ENCODE results near the gene PIGC.

The PIGC gene

DNA sequence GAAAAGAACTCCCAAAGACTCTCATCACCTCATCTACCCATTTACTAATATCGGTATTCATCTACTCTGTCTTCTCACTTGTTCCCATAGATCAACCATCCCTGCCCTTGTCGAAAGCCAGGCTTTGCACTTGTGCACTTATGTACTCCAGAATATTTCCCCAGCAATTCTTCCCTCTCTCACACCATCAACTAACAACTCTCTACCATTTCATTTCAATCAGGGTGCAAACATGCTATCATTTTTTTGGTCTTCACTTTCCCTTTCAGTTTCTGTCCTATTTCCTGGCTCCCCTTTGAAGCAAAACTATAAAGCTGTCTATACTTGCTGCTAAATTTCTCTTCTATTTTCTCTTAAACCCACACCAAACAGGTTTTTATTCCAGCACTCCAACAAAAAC is 16.7 kb downstream of the PIGC start:
- no peak for DNase-seq

DNA sequence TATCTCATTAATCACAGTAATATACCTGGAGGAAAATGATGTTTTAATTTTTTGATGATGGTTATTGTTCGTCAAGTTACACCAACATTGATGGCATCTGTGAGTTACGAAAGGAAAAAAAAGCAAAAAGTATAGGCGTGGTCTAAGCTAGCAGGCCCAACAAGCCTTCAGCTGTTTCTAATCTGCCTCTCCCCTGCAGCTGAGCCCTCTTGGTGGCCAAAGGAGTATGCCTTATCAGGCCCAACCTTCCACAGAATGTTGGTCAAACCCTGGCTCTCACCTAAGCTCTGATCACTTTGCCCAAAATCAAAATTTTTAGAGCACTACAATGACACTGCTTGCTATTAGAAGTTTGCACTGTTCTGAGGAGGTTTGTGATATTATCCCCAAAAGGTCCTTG is 18.5 kb downstream of the PIGC start:
- no peak for DNase-seq

DNA sequence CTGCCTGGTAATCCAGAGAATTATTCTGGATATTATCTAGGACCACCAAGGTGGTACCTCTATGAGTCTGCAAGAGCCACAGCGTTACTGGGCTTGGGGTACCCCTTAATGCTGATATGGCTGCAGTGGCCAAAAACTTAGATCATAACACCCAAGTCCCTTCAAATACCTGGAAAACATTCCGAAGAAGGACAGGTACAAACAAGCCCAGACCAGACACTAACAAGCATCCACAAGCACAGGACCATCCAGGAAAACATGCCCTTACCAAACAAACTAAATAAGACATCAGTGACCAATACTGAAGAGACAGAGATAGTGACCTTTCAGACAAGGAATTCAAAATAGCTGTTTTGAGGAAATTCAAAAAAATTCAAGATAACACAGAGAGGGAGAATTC is 20.5 kb downstream of the PIGC start:
- no peak for DNase-seq

DNA sequence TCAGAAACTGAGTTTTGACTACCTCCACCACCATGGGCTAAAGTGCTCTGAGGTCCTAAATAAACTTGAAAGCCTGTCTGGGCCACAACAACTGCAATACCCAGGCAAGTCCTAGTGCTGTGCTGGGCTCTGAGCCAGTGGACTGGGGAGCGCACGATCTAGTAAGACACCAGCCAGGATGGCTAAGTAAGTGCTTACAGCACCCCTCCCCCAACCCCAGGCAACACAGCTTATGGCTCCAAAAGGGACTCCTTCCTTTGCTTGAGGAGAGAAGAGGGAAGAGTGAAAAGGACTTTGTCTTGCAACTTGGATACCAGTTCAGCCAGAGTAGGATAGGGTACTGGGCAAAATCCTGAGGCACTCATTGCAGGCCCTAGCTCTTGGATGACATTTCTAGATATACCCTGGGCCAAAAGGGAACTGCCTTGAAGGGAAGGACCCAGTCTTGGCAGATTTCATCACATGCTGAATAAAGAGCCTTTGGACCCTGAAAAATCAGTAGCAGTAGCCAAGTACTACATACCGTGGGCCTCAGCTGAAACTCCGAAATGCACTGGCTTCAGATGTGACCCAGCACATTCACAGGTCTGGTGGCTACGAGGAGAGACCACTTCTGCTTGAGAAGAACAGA is 21.8 kb downstream of the PIGC start:
- DNase-seq, result no peak

DNA sequence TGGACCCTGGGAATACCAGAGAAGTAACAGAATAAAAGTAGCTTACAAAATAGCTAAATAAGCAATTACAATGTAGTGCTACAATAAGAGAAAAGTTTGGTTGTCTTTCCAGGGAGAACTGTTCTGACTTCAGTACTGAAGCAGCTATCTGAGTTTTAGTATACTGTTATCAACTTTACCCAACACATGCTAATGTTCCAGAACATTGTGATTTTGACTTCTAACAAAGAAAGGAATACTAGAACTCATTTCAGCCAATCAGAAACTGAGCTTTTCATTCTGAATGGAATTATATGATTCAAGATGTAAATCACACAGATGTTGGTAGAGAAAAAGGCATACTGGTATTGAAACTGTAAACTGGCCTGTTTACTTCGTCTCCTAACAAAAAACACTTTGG is 23.5 kb downstream of the PIGC start, which contains the start of gene C1orf105:
C1orf105 (plus strand) TSS at position 301 of the 400 bp plus-strand sequence. CDS start 201 bp downstream, outside the sequence.
- no peak for DNase-seq

DNA sequence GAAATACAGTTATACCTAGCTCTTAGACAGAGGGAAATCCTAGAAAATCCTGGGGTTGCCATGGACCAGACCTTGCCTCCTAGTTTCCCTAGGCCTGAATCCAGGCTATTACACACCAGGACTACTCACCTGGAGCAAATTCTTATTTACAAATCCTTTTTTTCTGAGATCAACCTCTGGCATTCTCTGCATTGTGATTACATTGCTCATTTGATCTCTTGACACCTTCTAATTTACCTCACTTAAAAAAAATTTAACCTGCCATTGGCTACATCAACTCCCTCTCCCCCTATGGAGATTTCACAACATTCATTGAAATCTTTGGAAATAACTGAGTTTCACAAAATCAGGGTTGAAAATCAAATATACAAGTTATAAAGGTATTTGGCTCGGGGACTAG is 26.3 kb downstream of the PIGC start:
- no peak for DNase-seq

DNA sequence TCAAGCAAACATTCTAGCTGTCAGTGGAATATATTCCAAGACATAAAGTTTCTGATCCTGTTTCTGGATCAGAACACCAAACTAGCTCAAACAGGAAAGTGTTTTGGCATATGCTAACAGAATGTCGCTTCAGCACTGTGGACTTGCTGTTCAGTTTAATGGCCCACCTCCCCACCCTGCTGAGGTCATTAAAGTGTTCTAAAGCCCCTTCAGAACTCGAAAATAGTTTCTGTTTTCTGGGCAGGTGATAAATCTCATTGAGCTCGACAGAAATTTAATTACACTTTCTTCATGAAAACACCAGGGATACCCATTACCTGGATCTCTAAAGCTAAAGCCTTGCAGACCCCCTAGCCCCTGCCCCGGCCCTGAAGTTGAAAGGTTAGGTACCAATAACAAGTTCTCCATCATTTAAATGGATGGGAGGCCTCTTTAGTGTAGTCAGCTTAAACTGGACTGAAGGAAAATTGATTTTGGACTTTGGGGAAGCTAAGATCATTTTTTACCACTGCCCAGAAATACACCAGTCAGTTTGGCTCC is 27.3 kb downstream of the PIGC start:
- DNase-seq, result no peak

DNA sequence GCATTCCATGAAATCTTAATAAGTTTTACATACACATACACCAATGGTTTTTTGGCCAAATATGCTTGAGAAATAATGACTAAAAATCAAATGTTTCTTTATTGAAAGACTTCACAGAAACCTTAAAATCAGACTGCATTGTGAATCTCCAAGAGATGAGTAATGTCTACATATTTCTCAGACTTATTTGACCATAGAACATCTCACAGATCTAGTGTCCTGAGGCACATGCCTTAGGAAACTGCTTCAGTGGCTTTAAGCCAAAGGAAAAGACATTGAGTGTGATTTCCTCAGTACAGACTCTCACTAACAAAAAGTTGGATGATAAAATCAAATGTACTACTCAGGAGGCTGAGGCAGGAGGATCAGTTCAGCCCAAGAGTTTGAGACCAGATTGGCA is 29.5 kb downstream of the PIGC start:
- DNase-seq, result no peak

DNA sequence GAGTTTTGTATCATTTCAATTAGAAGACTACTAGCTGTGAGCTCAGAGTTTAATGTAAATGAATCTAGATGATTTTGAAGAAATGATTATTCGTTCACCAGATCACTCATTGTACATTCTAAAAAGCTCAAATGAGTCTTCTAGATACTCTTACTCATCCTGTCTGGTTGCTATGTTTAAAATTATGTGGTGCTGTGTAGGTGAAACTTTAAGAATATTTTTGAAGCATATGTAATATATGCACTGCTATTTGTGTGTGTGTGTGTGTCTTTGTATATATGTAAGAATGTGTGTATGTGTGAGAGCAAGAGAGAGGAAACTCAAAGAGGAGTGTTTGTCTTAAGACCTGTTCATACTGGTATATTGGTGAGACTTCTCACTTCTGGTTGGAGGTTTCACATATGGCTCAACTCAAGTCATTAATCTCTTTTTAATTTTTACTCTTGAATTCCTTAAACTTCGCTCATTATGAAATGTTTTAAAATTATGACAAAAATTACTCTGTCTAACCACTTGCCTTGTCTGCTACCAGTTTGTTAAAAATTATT is 32.0 kb downstream of the PIGC start:
- no peak for DNase-seq

DNA sequence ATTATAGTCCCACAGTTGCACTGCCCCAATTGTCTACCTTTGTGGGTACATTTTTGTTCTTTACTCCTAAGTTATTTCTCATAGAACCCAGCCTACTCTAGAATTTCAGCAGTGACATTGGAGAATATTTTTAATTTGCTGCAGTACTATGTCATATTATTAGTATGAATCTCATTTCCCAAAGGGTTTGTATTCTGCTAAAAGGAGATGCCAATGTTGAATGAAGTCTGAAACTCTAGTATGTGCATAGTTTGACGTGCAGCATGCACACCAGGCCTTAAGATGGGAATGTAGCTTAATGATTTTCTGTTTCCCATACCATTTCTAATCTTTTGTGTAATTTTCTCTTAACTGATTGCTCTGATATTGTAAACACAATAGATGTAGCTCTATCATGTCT is 33.8 kb downstream of the PIGC start:
- no peak for DNase-seq

DNA sequence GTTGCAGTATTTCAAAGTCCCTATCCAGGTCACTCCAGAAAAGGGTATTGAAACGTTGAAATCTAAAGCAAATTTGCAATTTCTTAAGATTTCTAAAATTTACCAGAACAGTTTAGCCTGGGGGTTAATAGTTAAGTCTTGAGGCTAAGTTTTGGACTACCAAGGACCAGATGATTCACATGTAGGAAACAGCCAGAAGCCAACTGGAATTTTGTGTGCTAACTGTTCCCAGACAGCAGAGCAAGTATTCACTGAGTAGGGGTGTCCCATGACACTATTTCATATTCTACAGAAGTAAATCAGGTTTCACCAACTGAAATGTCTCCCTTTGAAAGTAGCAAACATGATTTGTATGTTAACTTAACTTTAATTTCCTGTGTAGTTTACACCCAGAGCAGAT is 34.9 kb downstream of the PIGC start:
- DNase-seq, result no peak

DNA sequence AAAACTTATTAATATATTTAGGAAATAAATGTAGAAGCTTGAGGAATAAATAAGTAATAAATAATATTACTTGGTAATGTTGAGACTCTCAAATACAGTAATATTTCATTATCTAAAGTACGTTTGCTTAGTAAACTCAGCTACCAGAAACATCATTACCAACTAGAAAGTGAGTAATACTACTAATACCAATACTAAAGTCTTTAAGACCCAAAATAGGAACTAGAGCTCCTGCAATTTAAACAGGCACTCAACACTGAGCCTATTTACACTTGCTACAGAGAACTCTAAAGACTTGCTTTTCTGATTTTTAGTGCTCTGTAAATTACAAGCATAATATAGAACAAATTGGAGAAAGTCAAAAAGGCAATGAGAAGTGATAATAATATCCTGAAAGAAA is 36.9 kb downstream of the PIGC start:
- DNase-seq, result no peak

DNA sequence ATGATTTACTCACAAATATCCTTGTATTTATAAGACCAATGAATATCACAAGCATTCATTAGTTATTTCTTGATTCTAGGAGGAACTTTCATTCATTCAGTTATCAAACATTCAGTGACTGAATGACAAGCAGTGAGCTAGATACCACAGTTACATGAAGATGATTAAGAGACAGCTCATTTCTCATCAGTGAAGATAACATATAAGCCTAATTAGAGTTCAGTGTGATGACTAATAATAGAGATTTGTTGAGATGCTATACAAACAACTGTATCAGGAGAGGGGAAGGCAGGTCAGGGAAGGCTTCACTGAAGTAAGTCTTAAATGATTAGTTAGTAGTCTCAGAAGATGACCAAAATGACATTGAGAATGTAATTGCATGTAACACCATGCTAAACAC is 38.0 kb downstream of the PIGC start:
- no peak for DNase-seq

DNA sequence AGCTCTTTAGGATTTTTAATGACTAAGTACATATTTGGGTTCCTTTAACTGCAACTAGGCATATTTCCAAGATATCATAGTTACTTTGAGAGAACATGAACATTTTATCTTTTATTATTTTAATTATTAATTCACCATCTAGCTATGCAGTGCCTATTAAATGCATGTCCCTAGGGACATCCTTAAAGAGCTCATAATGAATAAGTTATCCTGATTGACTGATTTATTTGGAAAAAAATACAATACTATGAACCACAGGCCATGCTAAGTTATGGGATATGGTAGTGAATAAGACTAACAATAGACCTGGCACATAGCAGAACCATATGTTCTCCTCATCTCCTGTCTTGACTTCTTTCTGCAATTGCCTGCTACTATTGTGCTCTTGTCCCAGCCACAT is 39.7 kb downstream of the PIGC start:
- no peak for DNase-seq

DNA sequence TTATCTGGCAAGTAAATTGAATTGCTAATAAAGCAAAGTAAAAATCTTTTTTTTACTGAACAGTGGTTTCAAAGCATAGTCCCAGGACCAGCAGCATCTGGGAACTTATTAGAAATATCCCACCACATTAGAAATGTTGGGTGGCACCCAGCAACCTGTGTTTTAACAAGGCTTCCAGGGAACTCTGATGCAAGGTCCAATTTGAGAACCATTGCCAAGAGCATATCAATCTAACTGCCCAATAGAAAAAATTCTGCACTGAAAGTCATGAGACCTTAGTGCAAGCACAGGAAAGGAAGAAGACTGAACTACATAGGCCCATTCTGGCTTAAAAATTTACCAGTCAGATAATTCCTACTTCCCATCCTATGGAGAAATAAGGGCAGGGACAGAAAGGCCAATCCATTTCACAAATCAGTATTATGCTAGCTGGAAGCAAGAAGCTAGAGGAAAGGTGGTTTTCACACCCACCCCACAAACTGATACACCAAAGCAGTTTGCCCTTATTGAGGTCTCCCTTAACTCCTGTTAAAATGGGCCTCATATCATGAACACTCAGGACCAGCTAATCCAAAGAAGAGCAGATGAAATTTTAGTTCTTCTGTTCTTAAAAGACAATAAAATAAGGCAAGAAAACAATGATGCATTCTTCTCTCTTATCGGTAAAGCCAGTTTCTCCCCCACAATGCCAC is 40.8 kb downstream of the PIGC start:
- no peak for DNase-seq

DNA sequence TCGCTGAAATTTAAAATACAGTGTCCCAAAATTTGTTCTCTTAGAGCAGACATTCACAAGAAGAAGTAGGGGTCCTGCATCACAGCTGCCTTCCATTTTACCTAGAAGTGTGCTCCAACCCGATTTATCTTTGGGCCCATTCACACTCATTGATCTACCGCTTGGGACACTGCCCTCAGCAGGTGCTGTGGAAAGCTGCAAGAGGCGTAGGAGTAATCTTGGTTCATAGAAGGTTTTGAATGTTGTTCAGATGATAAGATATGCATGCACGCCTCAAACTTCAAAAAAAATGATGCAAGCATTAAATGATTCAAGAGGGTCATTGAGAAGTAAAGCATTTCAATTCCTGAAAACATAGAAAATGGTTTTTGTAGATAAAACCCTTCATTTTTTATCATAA is 42.0 kb downstream of the PIGC start:
- DNase-seq, result no peak

DNA sequence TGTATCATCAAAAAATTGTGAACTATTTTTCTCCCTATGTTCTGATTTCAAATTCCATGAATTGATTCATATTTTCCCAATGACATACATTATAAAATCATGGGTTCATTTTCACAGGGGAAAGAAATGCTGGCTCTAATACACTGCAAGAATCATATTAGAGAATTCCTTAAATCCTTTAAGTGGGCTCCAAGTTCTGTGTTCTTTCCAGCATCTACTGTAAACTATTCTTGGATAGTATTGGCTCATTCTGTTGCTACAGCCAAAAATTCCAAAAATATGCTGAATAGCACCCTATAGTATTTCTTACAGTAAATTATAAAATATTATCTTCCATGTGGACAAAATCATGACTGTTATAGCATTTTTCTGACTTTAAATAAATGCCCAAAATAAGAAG is 42.4 kb downstream of the PIGC start:
- no peak for DNase-seq

DNA sequence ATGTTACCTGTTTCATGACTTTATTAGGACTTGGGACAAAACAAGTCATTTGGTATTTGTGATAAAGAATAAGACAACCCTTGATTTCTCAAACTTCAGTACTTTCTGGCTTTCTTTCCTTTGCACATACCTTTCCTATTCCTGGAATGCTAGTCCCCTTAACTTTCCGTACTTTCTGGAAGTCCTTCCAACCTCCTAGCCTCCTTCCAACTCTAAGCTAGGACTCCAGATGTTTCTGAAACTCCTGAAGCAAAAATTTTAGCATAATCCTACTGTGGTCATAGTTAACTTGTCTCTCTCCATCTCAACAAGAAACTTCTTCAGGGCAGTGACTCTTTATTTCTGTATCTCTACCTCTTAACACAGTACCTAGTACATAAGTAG is 43.2 kb downstream of the PIGC start:
- no peak for DNase-seq

DNA sequence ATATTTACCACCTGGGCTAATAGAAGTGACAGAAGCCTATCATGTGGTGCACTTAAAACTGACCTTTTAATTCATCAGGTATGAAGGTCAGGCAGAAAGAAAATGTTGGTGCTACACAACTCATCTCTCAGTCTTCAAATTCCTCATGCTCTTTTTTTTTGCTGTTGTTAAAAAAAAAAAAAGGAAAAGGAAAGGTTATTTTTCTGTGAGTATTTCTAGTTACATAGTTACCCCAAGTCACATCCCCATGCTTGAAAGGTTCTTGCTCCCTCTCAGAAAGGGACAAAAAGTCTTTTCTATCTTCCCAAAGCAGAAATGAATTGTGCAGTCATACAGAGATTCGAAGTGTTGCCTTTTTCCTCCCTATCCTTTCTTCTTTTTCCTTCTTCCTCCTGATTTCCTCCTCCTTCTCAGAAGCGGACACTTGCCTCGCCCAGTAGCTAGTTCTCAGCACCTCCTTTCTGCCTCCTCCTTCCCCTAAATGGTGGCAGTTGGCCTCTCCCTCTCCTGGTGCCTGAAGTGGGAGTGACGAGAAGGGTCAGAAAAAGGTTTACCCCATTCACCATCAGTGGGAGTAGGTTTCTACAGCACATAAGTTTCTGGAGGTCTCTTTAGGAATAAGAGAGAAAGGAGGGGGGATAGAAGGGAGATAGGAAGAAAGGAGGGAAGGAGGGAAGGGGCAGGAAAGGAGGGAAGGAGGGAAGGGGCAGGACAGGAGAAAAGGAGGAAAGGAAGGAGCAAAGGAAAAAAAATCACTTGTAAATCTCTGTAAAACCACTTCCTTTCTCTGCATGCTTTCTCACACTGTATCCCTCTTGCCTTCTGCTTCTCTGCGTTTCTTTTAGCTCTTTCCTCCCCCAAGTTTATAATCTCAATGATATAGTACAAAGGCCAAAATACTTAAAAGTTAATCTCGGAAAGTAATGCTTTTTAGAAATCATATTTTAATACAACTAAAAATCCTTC is 43.8 kb downstream of the PIGC start:
- no peak for DNase-seq

DNA sequence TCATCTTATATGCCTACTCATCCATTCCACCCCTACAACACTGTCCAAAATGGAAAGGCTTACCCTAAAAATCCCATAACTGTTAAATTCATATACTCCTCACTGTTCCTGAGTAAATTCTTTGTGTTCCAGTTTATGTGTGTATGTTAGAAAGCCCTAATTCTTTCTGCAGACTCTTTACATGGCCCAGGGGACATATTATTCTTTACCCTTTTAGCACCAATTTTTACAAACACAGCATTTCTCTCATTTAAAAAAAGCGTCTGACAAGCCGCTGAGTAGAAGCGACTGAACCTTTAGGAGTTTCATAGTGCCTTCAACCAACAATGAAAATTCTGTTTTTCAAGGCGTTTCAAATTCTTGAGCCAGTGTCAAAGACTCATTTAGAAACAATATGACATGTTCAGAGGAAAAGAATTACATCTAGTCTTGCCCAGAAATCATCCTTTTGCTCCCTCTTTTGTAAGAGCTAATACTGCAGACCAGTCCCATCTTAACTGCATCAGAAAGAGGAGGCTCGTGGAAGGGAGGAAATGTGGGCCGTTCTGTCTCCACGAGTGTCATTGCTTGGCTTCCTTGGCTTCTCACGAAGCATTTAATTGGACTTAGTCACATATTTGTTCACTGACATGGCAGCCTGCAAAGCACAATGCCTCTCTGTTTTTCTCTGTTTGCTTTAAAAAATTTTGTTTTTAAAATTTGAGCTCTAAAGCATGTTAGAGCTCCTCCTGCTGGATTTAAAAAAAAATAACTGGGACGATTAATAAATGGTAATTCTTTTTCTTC is 44.7 kb downstream of the PIGC start:
- DNase-seq, result peak in 1 of 2 donors; percentile 47

DNA sequence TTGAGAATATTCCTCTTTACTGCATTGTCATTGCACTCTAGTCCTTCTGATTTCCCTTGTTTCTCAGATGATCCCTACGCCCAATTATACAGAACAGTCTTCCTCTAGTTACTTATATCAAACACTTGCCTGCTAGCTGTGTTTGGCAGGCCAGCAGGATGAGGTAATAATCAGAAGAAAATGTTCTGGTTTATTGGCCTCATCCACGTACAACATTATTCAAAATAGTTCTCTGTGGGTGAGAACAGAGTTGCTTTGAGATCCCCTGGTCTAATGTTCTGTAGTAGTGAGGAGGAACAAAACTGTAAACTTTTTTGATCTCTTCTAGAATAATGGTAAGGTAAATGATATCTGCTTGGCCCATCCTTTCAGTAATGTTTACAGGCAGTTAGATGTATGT is 45.7 kb downstream of the PIGC start:
- no peak for DNase-seq

DNA sequence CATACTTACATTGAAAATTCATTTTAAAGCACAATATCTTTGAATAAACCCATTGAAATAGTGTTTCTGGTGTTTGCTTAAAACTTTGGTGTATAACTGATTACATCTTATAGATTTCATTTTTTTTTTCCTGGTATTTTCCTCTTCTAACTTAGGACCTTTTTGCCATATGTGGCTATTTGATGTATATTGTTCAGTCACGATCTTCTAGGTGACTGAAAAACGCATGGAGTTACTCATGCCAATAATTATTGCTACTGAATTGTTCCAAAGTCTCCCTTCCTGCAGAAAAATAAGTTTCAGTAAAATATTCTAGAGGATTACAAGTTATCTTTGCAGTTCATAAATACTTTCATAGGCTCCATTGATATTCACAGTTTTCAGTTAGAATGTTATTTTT is 46.2 kb downstream of the PIGC start:
- no peak for DNase-seq
